Thyroid gland (tissue), 4 donors: Measurements from ENCODE around the gene SPTBN2.

Source experiments
- POLR2A ChIP-seq, 2 donors: fragments of 450-650 bp; IDR thresholded peaks; one replicate each; pipeline ENCODE4 v1.6.1; 2017; ENCODE audit warnings: antibody characterized with exemption in 2 of 2, mild to moderate bottlenecking in 2 of 2, moderate library complexity in 1 of 2
- TF ChIP-seq, protein P1 (sequence below), 6 experiments: fragments of 200-600 bp in 3 of 6; fragments of 450-650 bp in 3 of 6; sonication (generic) in 3 of 6; IDR thresholded peaks; one replicate each; pipeline ENCODE4 v1.5.1; 2016 to 2019; ENCODE audit warnings: antibody characterized with exemption in 6 of 6, mild to moderate bottlenecking in 2 of 6, inconsistent platforms in 1 of 6, moderate library complexity in 1 of 6

DNA sequence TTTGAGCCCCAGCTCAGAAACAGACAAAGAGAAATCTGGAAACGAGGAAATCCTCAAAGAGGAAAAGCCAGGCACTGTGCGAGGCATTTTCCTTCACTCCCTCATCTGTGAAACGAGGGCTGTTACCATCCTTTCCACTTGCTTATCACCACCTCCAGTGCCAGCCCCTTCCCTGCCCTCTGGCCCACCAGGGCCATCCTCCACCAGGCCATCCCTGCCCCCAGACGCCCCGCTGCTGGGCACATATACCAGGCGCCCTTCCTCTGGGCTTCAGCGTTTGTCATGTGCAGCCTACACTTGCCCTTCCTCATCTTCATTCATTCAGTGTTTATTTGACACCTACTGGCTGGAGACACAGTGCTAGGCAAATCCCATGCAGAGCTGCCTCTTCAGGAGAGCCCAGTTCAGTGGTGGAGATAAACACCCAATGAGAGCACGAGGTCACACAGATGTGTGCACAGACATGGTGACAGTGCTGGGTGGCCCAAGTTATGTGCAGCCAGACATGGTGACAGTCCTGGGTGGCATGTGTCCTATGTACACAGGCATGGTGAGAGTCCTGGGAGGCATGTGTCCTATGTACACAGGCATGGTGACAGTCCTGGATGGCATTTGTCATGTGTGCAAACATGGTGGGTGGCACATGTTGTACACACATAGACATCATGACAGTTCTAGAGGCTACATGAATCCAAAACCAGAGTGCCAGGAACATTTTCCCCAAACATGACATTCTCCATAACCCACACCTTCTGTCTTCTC lies 9.7 kb downstream of the SPTBN2 start:
- no peak for TF ChIP-seq POLR2A (IDR thresholded peaks at IDR 0.05)
- TF ChIP-seq, protein P1, sequence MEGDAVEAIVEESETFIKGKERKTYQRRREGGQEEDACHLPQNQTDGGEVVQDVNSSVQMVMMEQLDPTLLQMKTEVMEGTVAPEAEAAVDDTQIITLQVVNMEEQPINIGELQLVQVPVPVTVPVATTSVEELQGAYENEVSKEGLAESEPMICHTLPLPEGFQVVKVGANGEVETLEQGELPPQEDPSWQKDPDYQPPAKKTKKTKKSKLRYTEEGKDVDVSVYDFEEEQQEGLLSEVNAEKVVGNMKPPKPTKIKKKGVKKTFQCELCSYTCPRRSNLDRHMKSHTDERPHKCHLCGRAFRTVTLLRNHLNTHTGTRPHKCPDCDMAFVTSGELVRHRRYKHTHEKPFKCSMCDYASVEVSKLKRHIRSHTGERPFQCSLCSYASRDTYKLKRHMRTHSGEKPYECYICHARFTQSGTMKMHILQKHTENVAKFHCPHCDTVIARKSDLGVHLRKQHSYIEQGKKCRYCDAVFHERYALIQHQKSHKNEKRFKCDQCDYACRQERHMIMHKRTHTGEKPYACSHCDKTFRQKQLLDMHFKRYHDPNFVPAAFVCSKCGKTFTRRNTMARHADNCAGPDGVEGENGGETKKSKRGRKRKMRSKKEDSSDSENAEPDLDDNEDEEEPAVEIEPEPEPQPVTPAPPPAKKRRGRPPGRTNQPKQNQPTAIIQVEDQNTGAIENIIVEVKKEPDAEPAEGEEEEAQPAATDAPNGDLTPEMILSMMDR (IDR thresholded peaks at IDR 0.05): no peak
